ENCODE measurements around the gene YKT6. TPM values are rescaled to one million over a fixed set of nuclear protein-coding genes. Genes with fewer than 3 reads are reported as not detected.

YKT6 gene
- total and polyA plus RNA-seq, 5 experiments from 2014 or later: 31.6 to 66.7 (median 37.0) TPM

Other genes starting within 250 kb of the YKT6 start
- gene SPDYE1, start 203.1 kb upstream of the YKT6 start, total RNA-seq: not detected
- under 1 TPM in 2 of 3 donors, not detected in 1; 0.12 to 0.14 TPM for gene SPDYE1, start 203.1 kb upstream of the YKT6 start, polyA plus RNA-seq
- 100 to 1,000 TPM; 184 to 192 TPM for gene DBNL, start 156.3 kb upstream of the YKT6 start, total RNA-seq
- 100 to 1,000 TPM; 180 to 222 (median 218) TPM for gene DBNL, start 156.3 kb upstream of the YKT6 start, polyA plus RNA-seq
- 1 to 10 TPM; 3.3 to 3.9 TPM for gene PGAM2, start 135.4 kb upstream of the YKT6 start, total RNA-seq
- not detected for gene PGAM2, start 135.4 kb upstream of the YKT6 start, polyA plus RNA-seq
- gene POLM, start 118.4 kb upstream of the YKT6 start, total RNA-seq: 100 to 1,000 TPM in 1 of 2 experiments, 10 to 100 TPM in 1; 96.4 to 106 TPM
- gene POLM, start 118.4 kb upstream of the YKT6 start, polyA plus RNA-seq: 10 to 100 TPM; 11.1 to 24.8 (median 15.0) TPM
- gene AEBP1, start 96.6 kb upstream of the YKT6 start, total RNA-seq: 10 to 100 TPM; 37.1 to 38.5 TPM
- gene AEBP1, start 96.6 kb upstream of the YKT6 start, polyA plus RNA-seq: 10 to 100 TPM in 1 of 3 donors, 1 to 10 TPM in 2; 2.4 to 10.4 (median 4.2) TPM
- 10 to 100 TPM; 70.5 to 72.4 TPM for gene POLD2, start 77.4 kb upstream of the YKT6 start, total RNA-seq
- gene POLD2, start 77.4 kb upstream of the YKT6 start, polyA plus RNA-seq: 100 to 1,000 TPM in 1 of 3 donors, 10 to 100 TPM in 2; 64.3 to 102 (median 89.4) TPM
- gene MYL7, start 59.6 kb upstream of the YKT6 start, total RNA-seq: not detected
- not detected for gene MYL7, start 59.6 kb upstream of the YKT6 start, polyA plus RNA-seq
- 1 to 10 TPM in 1 of 2 experiments, under 1 TPM in 1; 0.58 to 1.2 TPM for gene GCK, start 11.5 kb upstream of the YKT6 start, total RNA-seq
- gene GCK, start 11.5 kb upstream of the YKT6 start, polyA plus RNA-seq: 1 to 10 TPM in 2 of 3 donors, under 1 TPM in 1; 0.62 to 4.8 (median 1.2) TPM
- gene CAMK2B, start 124.6 kb downstream of the YKT6 start, total RNA-seq: not detected
- not detected for gene CAMK2B, start 124.6 kb downstream of the YKT6 start, polyA plus RNA-seq